Vagina (tissue), 2 donors: ENCODE measurements around the gene ENPP5. TPM values are rescaled to one million over a fixed set of nuclear protein-coding genes. Genes with fewer than 3 reads are reported as not detected.
"Not testable (repeated sequence)": the region's sequence is repeated elsewhere in the genome, so short reads cannot be mapped to it uniquely, and the experiment has no call there.

Source experiments
- DNase-seq, 2 donors: peaks; one replicate each; pipeline ENCODE4 v3.0.0-alpha.2; 2017; ENCODE audit errors: extremely low spot score in 2 of 2
- H3K27ac ChIP-seq: fragments of 200-600 bp; sonication (generic); one replicate; pipeline ENCODE4 v1.5.1; 2019
- H3K27me3 ChIP-seq: fragments of 200-600 bp; sonication (generic); one replicate; pipeline ENCODE4 v1.5.1; 2019
- H3K36me3 ChIP-seq, 2 donors: fragments of 200-600 bp; sonication (generic); one replicate each; pipeline ENCODE4 v1.5.1; 2017 to 2019
- H3K4me1 ChIP-seq: fragments of 200-600 bp; sonication (generic); one replicate; pipeline ENCODE4 v1.5.1; 2019
- H3K4me3 ChIP-seq, 2 donors: fragments of 200-600 bp; sonication (generic); 1 replicate in 1 of 2; 2 replicates in 1 of 2; pipeline ENCODE4 v1.5.1; 2016 to 2019
- H3K9me3 ChIP-seq: fragments of 200-600 bp; sonication (generic); one replicate; pipeline ENCODE4 v1.5.1; 2019
- CTCF ChIP-seq, 3 experiments: fragments of 450-650 bp in 2 of 3; fragments of 200-600 bp in 1 of 3; sonication (generic) in 1 of 3; IDR thresholded peaks; one replicate each; pipeline ENCODE4 v1.5.1; 2017 to 2019; ENCODE audit warnings: antibody characterized with exemption in 3 of 3, mild to moderate bottlenecking in 2 of 3, moderate library complexity in 2 of 3
- POLR2A ChIP-seq, 2 donors: fragments of 450-650 bp; IDR thresholded peaks; one replicate each; pipeline ENCODE4 v1.6.1; 2017; ENCODE audit warnings: antibody characterized with exemption in 2 of 2, mild to moderate bottlenecking in 2 of 2, moderate library complexity in 2 of 2
- POLR2AphosphoS5 ChIP-seq, 2 donors: sonication (generic); formaldehyde crosslinking; IDR thresholded peaks; one replicate each; pipeline ENCODE4 v1.9.0; 2017; ENCODE audit warnings: antibody characterized with exemption in 2 of 2, mild to moderate bottlenecking in 2 of 2, low read depth in 1 of 2; ENCODE audit not compliant: insufficient read depth in 1 of 2
- intact Hi-C: fragments of 100-400 bp; cut with DNase I; formaldehyde crosslinking; loops from one replicate; pipeline ENCODE4 v1.15.1; 2023
- total RNA-seq: library from RNA; depleted of rRNA; stranded (reverse); fragments of >200 nt; gene quantifications from one replicate; pipeline ENCODE4 v1.2.3, GENCODE V29; 2016

ENPP5 gene
- total RNA-seq, 1 donor from 2014 or later, result 2.5 TPM

GRCh38 chr6:46156701-46157100 is 14.1 kb downstream of the ENPP5 start:
- no peaks in the 10 kb centered on the region for H3K4me1 ChIP-seq
- H3K36me3 ChIP-seq, result no peaks in the 10 kb centered on the region
- no peak overlapping the region for H3K27ac ChIP-seq
- H3K27me3 ChIP-seq, result no peaks in the 10 kb centered on the region
- intact Hi-C loops, result no loop called here
- H3K9me3 ChIP-seq, result no peaks in the 10 kb centered on the region
- TF ChIP-seq CTCF (IDR thresholded peaks at IDR 0.05) (no peak), POLR2A (IDR thresholded peaks at IDR 0.05) (no peak), POLR2AphosphoS5 (IDR thresholded peaks at IDR 0.05; ENCODE audit: insufficient read depth in 1 of 2, low read depth in 1 of 2) (no peak)
- H3K4me3 ChIP-seq, result no peak overlapping the region
- DNase-seq, result no peak

- H3K36me3 ChIP-seq, DNase-seq, intact Hi-C loops, H3K9me3 ChIP-seq, H3K4me1 ChIP-seq, H3K27ac ChIP-seq, H3K4me3 ChIP-seq, H3K27me3 ChIP-seq: not testable (repeated sequence)
These were observed 21.7 kb downstream of the ENPP5 start for GRCh38 chr6:46149066-46149465.

- no peaks in the 10 kb centered on the region for H3K27me3 ChIP-seq
- intact Hi-C loops, result no loop called here
- H3K27ac ChIP-seq, result no peak overlapping the region
- H3K36me3 ChIP-seq, result no peaks in the 10 kb centered on the region
- H3K4me3 ChIP-seq, result no peak overlapping the region
- H3K4me1 ChIP-seq, result no peaks in the 10 kb centered on the region
- no peaks in the 10 kb centered on the region for H3K9me3 ChIP-seq
- no peak for DNase-seq
- TF ChIP-seq POLR2A (IDR thresholded peaks at IDR 0.05) (no peak), CTCF (IDR thresholded peaks at IDR 0.05) (no peak), POLR2AphosphoS5 (IDR thresholded peaks at IDR 0.05; ENCODE audit: insufficient read depth in 1 of 2, low read depth in 1 of 2) (no peak)
These were observed 26.5 kb downstream of the ENPP5 start for GRCh38 chr6:46144270-46144669.

- Histone ChIP-seq H3K4me1 (no peaks in the 10 kb centered on the region), H3K4me3 (no peak overlapping the region), H3K27ac (no peak overlapping the region), H3K27me3 (no peaks in the 10 kb centered on the region), H3K9me3 (no peaks in the 10 kb centered on the region), H3K36me3 (no peaks in the 10 kb centered on the region)
- no peak for DNase-seq
- TF ChIP-seq CTCF (IDR thresholded peaks at IDR 0.05) (no peak), POLR2A (IDR thresholded peaks at IDR 0.05) (no peak), POLR2AphosphoS5 (IDR thresholded peaks at IDR 0.05; ENCODE audit: insufficient read depth in 1 of 2, low read depth in 1 of 2) (no peak)
- intact Hi-C loops, result no loop called here
These were observed 32.5 kb downstream of the ENPP5 start for GRCh38 chr6:46138281-46138680.

- no peaks in the 10 kb centered on the region for H3K36me3 ChIP-seq
- H3K4me3 ChIP-seq, result no peak overlapping the region
- intact Hi-C loops, result no loop called here
- DNase-seq, result no peak
- no peaks in the 10 kb centered on the region for H3K27me3 ChIP-seq
- no peak for TF ChIP-seq CTCF (IDR thresholded peaks at IDR 0.05)
- TF ChIP-seq POLR2A (IDR thresholded peaks at IDR 0.05), result no peak
- no peaks in the 10 kb centered on the region for H3K9me3 ChIP-seq
- H3K4me1 ChIP-seq, result no peaks in the 10 kb centered on the region
- no peak overlapping the region for H3K27ac ChIP-seq
These were observed 33.4 kb downstream of the ENPP5 start for GRCh38 chr6:46137387-46137786.

- H3K4me1 ChIP-seq, result no peaks in the 10 kb centered on the region
- H3K27me3 ChIP-seq, result no peaks in the 10 kb centered on the region
- TF ChIP-seq CTCF (IDR thresholded peaks at IDR 0.05) (no peak), POLR2AphosphoS5 (IDR thresholded peaks at IDR 0.05; ENCODE audit: insufficient read depth in 1 of 2, low read depth in 1 of 2) (no peak), POLR2A (IDR thresholded peaks at IDR 0.05) (no peak)
- no peaks in the 10 kb centered on the region for H3K36me3 ChIP-seq
- no peaks in the 10 kb centered on the region for H3K9me3 ChIP-seq
- intact Hi-C loops, result no loop called here
- no peak for DNase-seq
- H3K27ac ChIP-seq, result no peak overlapping the region
- H3K4me3 ChIP-seq, result no peak overlapping the region
These were observed 33.9 kb downstream of the ENPP5 start for GRCh38 chr6:46136831-46137230.
